ENCODE results near the gene TECR.

The TECR gene

DNA sequence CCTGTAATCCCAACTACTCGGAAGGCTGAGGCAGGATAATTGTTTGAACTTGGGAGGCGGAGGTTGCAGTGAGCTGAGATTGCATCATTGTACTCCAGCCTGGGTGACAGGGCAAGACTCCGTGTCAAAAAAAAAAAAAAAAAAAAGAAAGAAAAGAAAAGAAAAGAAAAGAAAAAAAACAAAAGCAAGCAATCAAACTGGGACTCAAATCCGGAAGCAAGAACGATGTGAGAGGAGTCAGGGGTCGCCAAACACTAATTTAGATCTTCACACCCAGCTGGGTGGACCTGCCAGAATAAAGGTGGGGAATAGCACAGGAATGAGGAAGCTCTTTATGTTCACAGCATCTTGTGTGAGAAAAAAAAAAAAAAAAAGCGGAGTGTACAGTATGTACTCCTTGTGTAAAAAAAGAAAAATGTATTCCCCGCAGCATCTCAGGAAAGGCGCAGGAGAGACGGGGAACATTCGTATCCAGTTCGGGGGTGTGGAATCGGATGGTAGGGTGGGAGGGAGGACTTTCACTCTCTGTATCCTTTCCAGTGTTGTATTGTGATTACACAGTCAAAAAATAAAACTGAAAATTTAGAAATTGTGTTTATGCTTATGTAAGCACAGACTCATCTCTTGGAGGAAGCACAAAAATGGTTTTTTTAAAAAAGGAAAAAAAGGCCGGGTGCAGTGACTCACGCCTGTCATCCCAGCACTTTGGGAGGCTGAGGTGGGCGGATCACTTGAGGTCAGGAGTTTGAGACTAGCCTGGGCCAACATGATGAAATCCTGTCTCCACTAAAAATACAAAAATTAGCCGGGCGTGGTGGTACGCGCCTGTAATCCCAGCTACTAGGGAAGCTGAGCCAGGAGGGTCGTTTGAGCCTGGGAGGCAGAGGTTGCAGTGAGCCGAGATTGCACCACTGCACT, 18.8 kb upstream of the TECR start:
- POLR2A ChIA-PET: interaction anchor here (1.0 to 2.3 kb wide), 2 partner anchors 8 to 14 kb away, joined by 4 to 32 read pairs; partner anchors contain the start of gene DNAJB1
- CTCF ChIA-PET: interaction anchor here (0.6 to 1.9 kb wide), 5 partner anchors 15 to 79 kb away, joined by 3 to 7 read pairs (median 3); no protein-coding TSS in a partner anchor
- peak in 2 of 3 donors; percentile 42 to 58 for DNase-seq

DNA sequence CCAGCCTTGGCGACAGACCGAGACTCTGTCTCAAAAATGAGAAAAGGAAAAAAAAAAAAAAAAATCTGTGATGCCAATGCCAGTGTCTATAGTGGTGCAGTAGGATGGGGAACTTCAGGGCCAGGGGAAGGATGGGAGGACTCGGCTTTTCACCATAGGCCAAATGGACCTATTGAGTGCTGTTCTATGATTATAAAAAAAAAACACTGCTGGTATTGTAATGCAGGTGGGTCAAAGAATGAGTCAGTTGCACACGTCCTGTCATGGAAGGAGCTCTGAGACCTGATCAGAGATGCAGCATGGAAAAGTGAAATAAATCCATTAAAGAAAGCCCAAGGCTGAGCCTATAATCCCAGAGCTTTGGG, 18.2 kb upstream of the TECR start:
- Histone ChIP-seq H3K27me3 (replicated peaks in 2 of 5; ENCODE audit: control insufficient read depth in 4 of 5, insufficient read depth in 5 of 5, low read length in 4 of 5) (no peaks in the 10 kb centered on the region), H3K36me3 (ENCODE audit: control insufficient read depth in 4 of 4, insufficient read depth in 4 of 4, low read length in 3 of 4) (peaks cover 7 to 26% (median 23%) of the 10 kb centered on the region in 4 experiments), H3K27ac (ENCODE audit: insufficient read depth in 1 of 2, low read depth in 1 of 2, low read length in 2 of 2, poor library complexity in 1 of 2, severe bottlenecking in 2 of 2) (no peak overlapping the region), H3K4me3 (ENCODE audit: control insufficient read depth in 1 of 7, extremely low read depth in 1 of 7, insufficient read depth in 4 of 7, low read depth in 2 of 7, low read length in 6 of 7) (no peak overlapping the region), H3K9me3 (ENCODE audit: control extremely low read depth in 1 of 5, control insufficient read depth in 4 of 5, insufficient read depth in 2 of 5, low read depth in 1 of 5, low read length in 4 of 5) (no peaks in the 10 kb centered on the region), H3K4me1 (ENCODE audit: control extremely low read depth in 1 of 4, control insufficient read depth in 4 of 4, insufficient read depth in 4 of 4, low read length in 3 of 4) (peaks cover 5 to 15% (median 12%) of the 10 kb centered on the region in 4 experiments)
- ChIA-PET CTCF (interaction anchor here (0.6 kb wide), 1 partner anchor 12 kb away, joined by 3 read pairs; no protein-coding TSS in a partner anchor), POLR2A (interaction anchor here (0.6 to 0.7 kb wide), 2 partner anchors 18 to 85 kb away, joined by 3 read pairs; no protein-coding TSS in a partner anchor)
- 100% methylated on average over 2 of the region's 4 CpGs for WGBS (ENCODE audit: insufficient coverage)
- no peak for DNase-seq

More for the DNA sequence above, 18.8 kb upstream of the TECR start:
- Histone ChIP-seq H3K27ac (ENCODE audit: insufficient read depth in 1 of 2, low read depth in 1 of 2, low read length in 2 of 2, poor library complexity in 1 of 2, severe bottlenecking in 2 of 2) (no peak overlapping the region), H3K4me3 (ENCODE audit: control insufficient read depth in 1 of 7, extremely low read depth in 1 of 7, insufficient read depth in 4 of 7, low read depth in 2 of 7, low read length in 6 of 7) (no peak overlapping the region), H3K4me1 (ENCODE audit: control extremely low read depth in 1 of 4, control insufficient read depth in 4 of 4, insufficient read depth in 4 of 4, low read length in 3 of 4) (peaks cover 5 to 10% (median 9%) of the 10 kb centered on the region in 4 experiments), H3K9me3 (ENCODE audit: control extremely low read depth in 1 of 5, control insufficient read depth in 4 of 5, insufficient read depth in 2 of 5, low read depth in 1 of 5, low read length in 4 of 5) (no peaks in the 10 kb centered on the region), H3K27me3 (replicated peaks in 2 of 5; ENCODE audit: control insufficient read depth in 4 of 5, insufficient read depth in 5 of 5, low read length in 4 of 5) (no peaks in the 10 kb centered on the region), H3K36me3 (ENCODE audit: control insufficient read depth in 4 of 4, insufficient read depth in 4 of 4, low read length in 3 of 4) (peaks cover 7 to 20% (median 16%) of the 10 kb centered on the region in 4 experiments)
- WGBS (ENCODE audit: insufficient coverage): 89% methylated on average over 9 of the region's 22 CpGs

DNA sequence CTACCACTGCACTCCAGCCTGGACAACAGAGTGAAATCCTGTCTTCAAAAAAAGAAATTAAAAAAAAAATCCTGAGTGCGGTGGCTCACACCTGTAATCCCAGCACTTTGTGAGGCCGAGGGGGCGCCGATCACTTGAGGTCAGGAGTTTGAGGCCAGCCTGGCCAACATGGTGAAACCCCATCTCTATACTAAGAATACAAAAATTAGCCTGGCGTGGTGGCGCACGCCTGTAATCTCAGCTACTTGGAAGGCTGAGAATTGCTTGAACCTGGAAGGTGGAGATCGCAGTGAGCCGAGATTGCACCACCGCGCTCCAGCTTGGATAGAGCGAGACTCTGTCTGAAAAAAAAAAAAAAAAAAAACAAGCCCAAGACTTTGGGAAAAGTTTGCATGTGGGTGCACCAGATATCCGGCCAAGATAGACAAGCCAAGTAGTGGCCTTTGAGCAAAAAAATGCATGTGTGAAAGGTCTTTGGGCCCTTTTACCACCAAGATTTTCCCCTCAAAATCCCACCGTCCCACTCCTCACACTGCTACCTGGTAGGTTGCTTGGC, 16.9 kb upstream of the TECR start:
- ChIA-PET POLR2A (no interaction called here), CTCF (interaction anchor here (0.9 kb wide), 1 partner anchor 15 kb away, joined by 3 read pairs; no protein-coding TSS in a partner anchor)
- Histone ChIP-seq H3K36me3 (ENCODE audit: control insufficient read depth in 4 of 4, insufficient read depth in 4 of 4, low read length in 3 of 4) (peaks cover 7 to 33% (median 25%) of the 10 kb centered on the region in 4 experiments), H3K4me1 (ENCODE audit: control extremely low read depth in 1 of 4, control insufficient read depth in 4 of 4, insufficient read depth in 4 of 4, low read length in 3 of 4) (peaks cover 7 to 27% (median 22%) of the 10 kb centered on the region in 4 experiments), H3K9me3 (ENCODE audit: control extremely low read depth in 1 of 5, control insufficient read depth in 4 of 5, insufficient read depth in 2 of 5, low read depth in 1 of 5, low read length in 4 of 5) (no peaks in the 10 kb centered on the region), H3K4me3 (ENCODE audit: control insufficient read depth in 1 of 7, extremely low read depth in 1 of 7, insufficient read depth in 4 of 7, low read depth in 2 of 7, low read length in 6 of 7) (no peak overlapping the region), H3K27me3 (replicated peaks in 2 of 5; ENCODE audit: control insufficient read depth in 4 of 5, insufficient read depth in 5 of 5, low read length in 4 of 5) (no peaks in the 10 kb centered on the region), H3K27ac (ENCODE audit: insufficient read depth in 1 of 2, low read depth in 1 of 2, low read length in 2 of 2, poor library complexity in 1 of 2, severe bottlenecking in 2 of 2) (no peak overlapping the region)
- no peak for DNase-seq
- whole genome bisulfite sequencing (ENCODE audit: insufficient coverage): 97% methylated on average over 12 of the region's 14 CpGs

DNA sequence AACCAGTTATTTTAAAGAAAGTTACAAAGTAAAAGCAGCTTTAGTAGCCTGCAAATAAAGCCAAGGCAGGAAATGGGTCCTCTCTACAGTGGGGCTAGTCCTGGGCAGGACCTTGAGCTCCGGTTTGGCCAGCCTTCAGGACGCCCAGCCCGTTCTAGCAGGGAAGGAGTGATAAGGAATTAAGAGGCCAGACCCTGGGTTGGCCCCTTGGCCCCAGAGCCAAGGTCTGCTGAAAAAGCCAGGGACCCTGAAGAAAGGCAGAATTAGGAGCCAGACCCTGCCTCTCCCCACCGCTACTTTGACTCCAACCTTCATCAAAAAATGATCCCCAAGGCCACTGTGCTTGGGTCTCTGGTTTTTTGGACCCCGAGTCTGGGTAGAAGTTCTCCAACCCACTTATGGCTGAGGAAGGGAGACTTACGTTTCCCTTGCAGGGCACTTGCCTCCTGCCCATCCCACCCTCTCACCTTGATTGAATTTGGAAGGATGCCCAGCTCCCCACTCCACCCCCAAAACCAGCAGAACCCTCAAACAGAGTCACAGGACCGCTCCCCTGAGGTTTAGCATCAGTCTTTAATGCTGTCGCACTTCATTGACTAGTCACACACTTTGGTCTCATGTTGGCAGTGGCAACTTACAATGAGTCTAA, 15.1 kb upstream of the TECR start:
- Histone ChIP-seq H3K9me3 (ENCODE audit: control extremely low read depth in 1 of 5, control insufficient read depth in 4 of 5, insufficient read depth in 2 of 5, low read depth in 1 of 5, low read length in 4 of 5) (no peaks in the 10 kb centered on the region), H3K27ac (ENCODE audit: insufficient read depth in 1 of 2, low read depth in 1 of 2, low read length in 2 of 2, poor library complexity in 1 of 2, severe bottlenecking in 2 of 2) (peak overlapping the region in 1 of 2 experiments; percentile 17), H3K4me1 (ENCODE audit: control extremely low read depth in 1 of 4, control insufficient read depth in 4 of 4, insufficient read depth in 4 of 4, low read length in 3 of 4) (peaks cover 7 to 35% (median 29%) of the 10 kb centered on the region in 4 experiments), H3K4me3 (ENCODE audit: control insufficient read depth in 1 of 7, extremely low read depth in 1 of 7, insufficient read depth in 4 of 7, low read depth in 2 of 7, low read length in 6 of 7) (no peak overlapping the region), H3K36me3 (ENCODE audit: control insufficient read depth in 4 of 4, insufficient read depth in 4 of 4, low read length in 3 of 4) (peaks cover 7 to 33% (median 25%) of the 10 kb centered on the region in 4 experiments), H3K27me3 (replicated peaks in 2 of 5; ENCODE audit: control insufficient read depth in 4 of 5, insufficient read depth in 5 of 5, low read length in 4 of 5) (no peaks in the 10 kb centered on the region)
- DNase-seq: no peak
- CTCF ChIA-PET: interaction anchor here (0.5 kb wide), 1 partner anchor 11 kb away, joined by 3 read pairs; no protein-coding TSS in a partner anchor
- WGBS (ENCODE audit: insufficient coverage): 99% methylated on average over 8 of the region's 8 CpGs
- POLR2A ChIA-PET: interaction anchor here (0.7 to 1.3 kb wide), 2 partner anchors 10 to 103 kb away, joined by 3 to 4 read pairs; no protein-coding TSS in a partner anchor

DNA sequence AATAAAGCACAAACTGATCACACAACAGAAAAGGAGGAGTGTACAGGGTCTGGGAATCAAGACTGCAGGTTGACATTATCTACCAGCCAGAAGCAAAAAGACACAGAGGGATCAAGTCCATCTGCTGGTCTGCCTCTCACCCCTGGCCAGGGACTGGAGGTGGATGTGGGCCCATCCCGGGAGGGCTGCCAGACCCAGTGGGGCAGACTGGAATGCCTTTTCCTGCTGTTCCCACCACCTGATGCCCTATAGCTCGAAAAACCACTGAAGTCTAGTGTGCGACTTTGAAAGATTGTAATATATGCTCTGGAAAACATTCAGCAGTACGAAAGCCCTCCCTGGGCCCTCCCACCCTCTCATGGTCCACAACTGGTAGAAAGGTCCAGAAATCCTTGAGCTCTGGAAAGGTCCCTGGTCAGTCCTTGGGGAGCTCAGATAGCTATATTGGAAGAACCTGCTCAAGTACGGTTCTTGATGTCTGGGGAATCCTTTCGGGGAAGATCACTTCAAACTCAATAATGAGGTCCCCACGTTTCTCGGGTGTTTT, 13.8 kb upstream of the TECR start:
- Histone ChIP-seq H3K4me1 (ENCODE audit: control extremely low read depth in 1 of 4, control insufficient read depth in 4 of 4, insufficient read depth in 4 of 4, low read length in 3 of 4) (peaks cover 2 to 42% (median 25%) of the 10 kb centered on the region in 4 experiments), H3K36me3 (ENCODE audit: control insufficient read depth in 4 of 4, insufficient read depth in 4 of 4, low read length in 3 of 4) (peaks cover 7 to 33% (median 25%) of the 10 kb centered on the region in 4 experiments), H3K4me3 (ENCODE audit: control insufficient read depth in 1 of 7, extremely low read depth in 1 of 7, insufficient read depth in 4 of 7, low read depth in 2 of 7, low read length in 6 of 7) (peak overlapping the region in 3 of 7 experiments; percentile 43 to 96 (median 86)), H3K27ac (ENCODE audit: insufficient read depth in 1 of 2, low read depth in 1 of 2, low read length in 2 of 2, poor library complexity in 1 of 2, severe bottlenecking in 2 of 2) (peak overlapping the region in 1 of 2 experiments; percentile 96), H3K27me3 (replicated peaks in 2 of 5; ENCODE audit: control insufficient read depth in 4 of 5, insufficient read depth in 5 of 5, low read length in 4 of 5) (no peaks in the 10 kb centered on the region), H3K9me3 (ENCODE audit: control extremely low read depth in 1 of 5, control insufficient read depth in 4 of 5, insufficient read depth in 2 of 5, low read depth in 1 of 5, low read length in 4 of 5) (no peaks in the 10 kb centered on the region)
- DNase-seq: no peak
- WGBS (ENCODE audit: insufficient coverage): 100% methylated on average over 2 of the region's 8 CpGs
- ChIA-PET POLR2A (no interaction called here), CTCF (no interaction called here)

DNA sequence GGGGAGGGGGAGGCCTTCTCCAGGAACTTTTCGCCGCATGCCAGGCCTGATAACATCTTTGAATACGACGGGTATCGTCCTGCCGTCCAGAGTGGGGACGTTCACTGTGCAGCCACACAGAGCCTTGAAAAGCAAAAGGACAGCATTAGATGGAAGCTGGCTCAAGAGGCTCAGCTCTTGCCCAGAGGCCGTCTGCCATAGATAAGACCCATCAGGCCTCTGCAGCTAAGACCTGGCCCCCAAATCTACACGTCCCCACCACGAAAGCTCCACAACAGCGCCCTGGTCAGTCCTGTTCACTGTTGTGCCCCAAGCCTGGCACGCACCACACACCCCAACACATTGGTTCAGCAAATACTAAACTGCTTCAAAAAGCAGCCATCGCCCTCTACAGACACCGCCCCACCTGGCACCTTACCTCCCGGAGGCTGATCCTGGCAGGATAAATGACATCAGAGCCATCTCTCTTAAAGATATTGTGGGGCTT, 13.3 kb upstream of the TECR start:
- Histone ChIP-seq H3K4me3 (ENCODE audit: control insufficient read depth in 1 of 7, extremely low read depth in 1 of 7, insufficient read depth in 4 of 7, low read depth in 2 of 7, low read length in 6 of 7) (peak overlapping the region in 5 of 7 experiments; percentile 43 to 96 (median 86)), H3K36me3 (ENCODE audit: control insufficient read depth in 4 of 4, insufficient read depth in 4 of 4, low read length in 3 of 4) (peaks cover 7 to 33% (median 25%) of the 10 kb centered on the region in 4 experiments), H3K27me3 (replicated peaks in 2 of 5; ENCODE audit: control insufficient read depth in 4 of 5, insufficient read depth in 5 of 5, low read length in 4 of 5) (no peaks in the 10 kb centered on the region), H3K27ac (ENCODE audit: insufficient read depth in 1 of 2, low read depth in 1 of 2, low read length in 2 of 2, poor library complexity in 1 of 2, severe bottlenecking in 2 of 2) (peak overlapping the region in 1 of 2 experiments; percentile 96), H3K4me1 (ENCODE audit: control extremely low read depth in 1 of 4, control insufficient read depth in 4 of 4, insufficient read depth in 4 of 4, low read length in 3 of 4) (peaks cover 2 to 42% (median 25%) of the 10 kb centered on the region in 4 experiments), H3K9me3 (ENCODE audit: control extremely low read depth in 1 of 5, control insufficient read depth in 4 of 5, insufficient read depth in 2 of 5, low read depth in 1 of 5, low read length in 4 of 5) (no peaks in the 10 kb centered on the region)
- 94% methylated on average over 11 of the region's 15 CpGs for WGBS (ENCODE audit: insufficient coverage)
- POLR2A ChIA-PET: interaction anchor here (2.5 kb wide), 1 partner anchor 37 kb away, joined by 11 read pairs; no protein-coding TSS in a partner anchor
- DNase-seq: no peak
- CTCF ChIA-PET: interaction anchor here (0.7 to 1.3 kb wide), 2 partner anchors 36 to 41 kb away, joined by 3 to 4 read pairs; no protein-coding TSS in a partner anchor
